ENCODE data around the gene TMCC1. TPM values are rescaled to one million over a fixed set of nuclear protein-coding genes. Genes with fewer than 3 reads are reported as not detected.
A peak's percentile ranks its signal among the peaks of the same experiment; 100 is the strongest.

TMCC1 gene
- total RNA-seq, 1 donor from 2014 or later: 25.9 TPM

GRCh38 chr3:129831503-129831902 is 62.0 kb downstream of the TMCC1 start:
- ChIA-PET POLR2A (interaction anchor here (0.6 kb wide), 1 partner anchor 56 kb away, joined by 3 read pairs; no protein-coding TSS in a partner anchor), CTCF (interaction anchor here (1.2 to 1.7 kb wide), 2 partner anchors 182 to 341 kb away, joined by 3 to 6 read pairs; no protein-coding TSS in a partner anchor)
- no peaks in the 10 kb centered on the region for H3K27me3 Mint-ChIP-seq
- H3K4me1 Mint-ChIP-seq: peaks cover 21% of the 10 kb centered on the region
- H3K9me3 Mint-ChIP-seq: no peaks in the 10 kb centered on the region
- TF ChIP-seq CTCF (IDR thresholded peaks at IDR 0.05): no peak
- peaks cover 4% of the 10 kb centered on the region for H3K36me3 Mint-ChIP-seq (ENCODE audit: low read depth)
- intact Hi-C loops (cut with micrococcal nuclease): no loop called here
- H3K27ac Mint-ChIP-seq: no peak overlapping the region
- H3K4me3 Mint-ChIP-seq: no peak overlapping the region
- DNase-seq (no peak), ATAC-seq (ENCODE audit: low read depth) (no peak)

DNA sequence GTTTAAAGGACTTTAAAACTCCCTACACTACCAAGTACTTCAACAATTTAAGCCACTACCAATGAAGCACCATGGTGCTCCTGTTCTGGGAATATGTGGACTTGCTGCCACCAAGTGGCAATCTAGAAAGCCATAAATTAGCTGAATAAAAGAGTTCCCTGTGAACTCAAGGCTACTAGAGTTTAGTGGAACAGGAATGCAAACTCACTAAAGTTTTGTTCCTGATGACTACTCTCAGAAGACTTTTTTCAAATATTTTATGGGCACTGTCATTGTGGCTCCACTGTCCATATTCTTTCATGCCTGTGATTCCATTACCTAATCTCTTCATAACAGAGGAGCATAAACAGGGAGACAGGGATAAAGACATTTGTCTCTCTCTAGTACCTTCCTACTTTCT is 63.9 kb downstream of the TMCC1 start:
- peaks cover 30% of the 10 kb centered on the region for H3K4me1 Mint-ChIP-seq
- no peak overlapping the region for H3K27ac Mint-ChIP-seq
- no peaks in the 10 kb centered on the region for H3K27me3 Mint-ChIP-seq
- no peaks in the 10 kb centered on the region for H3K9me3 Mint-ChIP-seq
- POLR2A ChIA-PET: interaction anchor here (0.7 kb wide), 1 partner anchor 167 kb away, joined by 3 read pairs; no protein-coding TSS in a partner anchor
- no peak for TF ChIP-seq CTCF (IDR thresholded peaks at IDR 0.05)
- no peak overlapping the region for H3K4me3 Mint-ChIP-seq
- intact Hi-C loops (cut with micrococcal nuclease): loop anchor here (1.0 to 5.0 kb wide), 5 partner anchors 179 to 446 kb away; no protein-coding TSS in a partner anchor
- ATAC-seq (ENCODE audit: low read depth): peak; percentile 53
- no peak for DNase-seq
- CTCF ChIA-PET: interaction anchor here (0.7 to 7.1 kb wide), 6 partner anchors 27 to 446 kb away, joined by 3 to 76 read pairs (median 7); no protein-coding TSS in a partner anchor
- H3K36me3 Mint-ChIP-seq (ENCODE audit: low read depth): peaks cover 1% of the 10 kb centered on the region

DNA sequence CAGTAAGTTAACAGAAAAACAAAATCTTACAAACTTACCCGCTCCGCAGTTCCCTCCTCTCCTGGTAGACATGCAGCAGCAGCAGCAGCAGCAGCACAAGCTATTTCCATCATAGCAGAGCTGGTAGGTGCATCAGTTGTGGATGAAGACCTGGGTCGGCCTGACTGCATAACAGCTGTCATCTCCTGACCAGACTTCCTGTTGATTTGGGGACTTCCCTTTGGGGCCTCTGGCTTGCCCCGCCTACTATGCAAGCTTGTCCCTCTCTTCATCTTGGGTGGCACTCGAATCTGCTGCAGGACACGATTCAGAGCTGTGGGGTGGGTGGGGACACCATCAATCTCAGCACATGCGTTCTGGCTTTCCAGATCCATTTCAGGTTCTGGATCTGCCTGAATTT is 65.7 kb downstream of the TMCC1 start:
- intact Hi-C loops (cut with micrococcal nuclease): loop anchor here (5.0 kb wide), 1 partner anchor 430 kb away; no protein-coding TSS in a partner anchor
- no peak overlapping the region for H3K4me3 Mint-ChIP-seq
- POLR2A ChIA-PET: no interaction called here

DNA sequence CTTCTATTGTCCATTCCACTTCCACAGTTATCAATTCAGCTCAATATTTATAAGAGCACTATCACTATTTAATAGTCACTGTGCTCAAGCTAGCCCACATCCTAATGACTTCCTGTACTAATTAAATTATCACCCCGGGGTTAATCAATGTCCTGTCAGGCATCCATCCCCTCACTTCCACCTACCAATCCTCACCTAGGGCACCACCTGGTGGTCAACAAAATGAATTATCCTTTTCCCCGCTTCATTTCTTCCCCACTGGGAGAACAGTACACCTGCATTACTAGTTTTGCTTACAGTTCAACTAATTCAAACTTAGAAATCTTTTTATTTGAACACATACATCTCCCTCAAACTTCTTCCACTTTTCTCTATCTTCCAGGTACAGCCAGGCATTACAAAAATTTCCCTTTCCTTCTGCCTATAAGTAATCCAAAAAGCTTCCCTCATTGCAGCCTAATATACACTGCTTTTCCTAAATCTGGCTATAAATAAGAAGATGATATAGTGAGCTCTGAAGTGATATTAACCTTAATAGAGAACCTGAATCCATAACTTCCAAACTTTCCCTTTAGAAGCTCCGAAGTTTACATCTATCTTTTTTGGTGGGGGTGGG is 68.5 kb downstream of the TMCC1 start:
- Mint-ChIP-seq H3K4me1 (peaks cover 50% of the 10 kb centered on the region), H3K27ac (peak overlapping the region; percentile 2), H3K27me3 (no peaks in the 10 kb centered on the region), H3K9me3 (no peaks in the 10 kb centered on the region), H3K36me3 (ENCODE audit: low read depth) (peaks cover 5% of the 10 kb centered on the region), H3K4me3 (no peak overlapping the region)
- ChIA-PET POLR2A (interaction anchor here (0.6 to 0.8 kb wide), 2 partner anchors 90 to 198 kb away, joined by 3 read pairs; no protein-coding TSS in a partner anchor), CTCF (interaction anchor here (0.6 to 7.1 kb wide), 13 partner anchors 10 to 442 kb away, joined by 3 to 76 read pairs (median 5); no protein-coding TSS in a partner anchor)
- intact Hi-C loops (cut with micrococcal nuclease): loop anchor here (1.0 to 5.0 kb wide), 6 partner anchors 110 to 442 kb away; no protein-coding TSS in a partner anchor
- peak; percentile 78 for TF ChIP-seq CTCF (IDR thresholded peaks at IDR 0.05)
- ATAC-seq (ENCODE audit: low read depth): peak; percentile 23
- DNase-seq: no peak

More for the DNA sequence above, 65.7 kb downstream of the TMCC1 start:
- DNase-seq: peak; percentile 19
- TF ChIP-seq CTCF (IDR thresholded peaks at IDR 0.05): no peak
- H3K27ac Mint-ChIP-seq: peak overlapping the region; percentile 57
- ATAC-seq (ENCODE audit: low read depth): peak; percentile 91
- peaks cover 43% of the 10 kb centered on the region for H3K4me1 Mint-ChIP-seq
- peaks cover 1% of the 10 kb centered on the region for H3K36me3 Mint-ChIP-seq (ENCODE audit: low read depth)
- H3K9me3 Mint-ChIP-seq: no peaks in the 10 kb centered on the region
- no peaks in the 10 kb centered on the region for H3K27me3 Mint-ChIP-seq
- CTCF ChIA-PET: interaction anchor here (0.9 to 7.1 kb wide), 5 partner anchors 178 to 444 kb away, joined by 3 to 76 read pairs (median 3); no protein-coding TSS in a partner anchor

- peaks cover 39% of the 10 kb centered on the region for H3K4me1 Mint-ChIP-seq
- H3K4me3 Mint-ChIP-seq: no peak overlapping the region
- H3K27ac Mint-ChIP-seq: no peak overlapping the region
- ChIA-PET POLR2A (no interaction called here), CTCF (interaction anchor here (2.2 kb wide), 1 partner anchor 333 kb away, joined by 7 read pairs; no protein-coding TSS in a partner anchor)
- H3K36me3 Mint-ChIP-seq (ENCODE audit: low read depth): peaks cover 11% of the 10 kb centered on the region
- ATAC-seq (ENCODE audit: low read depth) (no peak), DNase-seq (no peak)
- TF ChIP-seq CTCF (IDR thresholded peaks at IDR 0.05): no peak
- H3K27me3 Mint-ChIP-seq: no peaks in the 10 kb centered on the region
- no peaks in the 10 kb centered on the region for H3K9me3 Mint-ChIP-seq
- intact Hi-C loops (cut with micrococcal nuclease): no loop called here
Measured at GRCh38 chr3:129822679-129823078, 70.8 kb downstream of the TMCC1 start.

Measured in activated B cell treated with CpG ODN at 0.5 μM for 24 hours (primary cell).